Left ventricle myocardium inferior (tissue), 1 donor: ENCODE data around the gene TPM1. TPM values are rescaled to one million over a fixed set of nuclear protein-coding genes. Genes with fewer than 3 reads are reported as not detected.

ENCODE experiments used
- DNase-seq: peaks from one replicate; pipeline ENCODE4 v3.0.0-alpha.2; 2020
- H3K27ac ChIP-seq: fragments of 200-600 bp; replicated peaks from 2 replicates; pipeline ENCODE4 v1.8.0; 2021
- H3K27me3 ChIP-seq: fragments of 200-600 bp; 2 replicates; pipeline ENCODE4 v1.8.0; 2021; ENCODE audit warnings: low read depth
- H3K36me3 ChIP-seq: fragments of 200-600 bp; 2 replicates; pipeline ENCODE4 v1.8.0; 2021
- H3K4me1 ChIP-seq: fragments of 200-600 bp; 2 replicates; pipeline ENCODE4 v1.8.0; 2021
- H3K4me3 ChIP-seq: fragments of 200-600 bp; 2 replicates; pipeline ENCODE4 v1.8.0; 2021; ENCODE audit warnings: mild to moderate bottlenecking, moderate library complexity
- H3K9me3 ChIP-seq: fragments of 200-600 bp; replicated peaks from 2 replicates; pipeline ENCODE4 v1.8.0; 2021
- CTCF ChIP-seq: fragments of 200-600 bp; IDR thresholded peaks from 2 replicates; pipeline ENCODE4 v1.8.0; 2021; ENCODE audit warnings: antibody characterized with exemption, mild to moderate bottlenecking, borderline replicate concordance
- intact Hi-C: fragments of 100-400 bp; cut with micrococcal nuclease; formaldehyde crosslinking; loops from one replicate; pipeline ENCODE4 v1.11.0; 2022
- total RNA-seq: library from RNA; stranded (reverse); fragmentation: NEBNext Ultra II Directional; extraction: Animal tissue kit (Norgen Biotek cat#: 25700); gene quantifications from one replicate; pipeline ENCODE4 v1.2.1, GENCODE V29; 2021
- donor health status: DM: no; HTN: yes; CAD: no; lungs with severe emphysema.

TPM1 gene
- total RNA-seq, 1 donor from 2014 or later, result 12,604 TPM

DNA sequence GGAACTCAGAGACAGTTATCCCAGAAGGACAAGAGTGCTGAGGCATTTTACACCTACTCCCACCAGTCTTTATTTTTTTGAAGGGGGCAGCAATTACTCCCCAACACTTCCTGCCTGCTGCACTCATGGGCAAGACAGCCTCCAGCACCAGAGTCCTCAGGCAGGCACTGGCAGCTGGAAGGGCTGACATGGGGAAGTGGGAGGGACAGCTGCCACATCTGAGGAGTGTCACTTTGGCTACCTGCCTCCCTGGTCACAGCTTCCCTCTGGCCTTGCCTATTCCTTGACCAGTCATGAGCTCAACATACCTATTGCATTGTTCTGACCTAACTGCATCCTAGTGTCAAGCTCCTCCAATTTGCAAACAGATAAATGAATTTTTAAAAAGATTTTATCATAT lies 68.9 kb downstream of the TPM1 start:
- no peak overlapping the region for H3K27ac ChIP-seq
- no peak for TF ChIP-seq CTCF
- intact Hi-C loops, result no loop called here
- H3K27me3 ChIP-seq, result no peaks in the 10 kb centered on the region
- no peaks in the 10 kb centered on the region for H3K4me1 ChIP-seq
- H3K4me3 ChIP-seq, result no peak overlapping the region
- DNase-seq, result no peak
- H3K36me3 ChIP-seq, result no peaks in the 10 kb centered on the region
- H3K9me3 ChIP-seq, result no peaks in the 10 kb centered on the region

DNA sequence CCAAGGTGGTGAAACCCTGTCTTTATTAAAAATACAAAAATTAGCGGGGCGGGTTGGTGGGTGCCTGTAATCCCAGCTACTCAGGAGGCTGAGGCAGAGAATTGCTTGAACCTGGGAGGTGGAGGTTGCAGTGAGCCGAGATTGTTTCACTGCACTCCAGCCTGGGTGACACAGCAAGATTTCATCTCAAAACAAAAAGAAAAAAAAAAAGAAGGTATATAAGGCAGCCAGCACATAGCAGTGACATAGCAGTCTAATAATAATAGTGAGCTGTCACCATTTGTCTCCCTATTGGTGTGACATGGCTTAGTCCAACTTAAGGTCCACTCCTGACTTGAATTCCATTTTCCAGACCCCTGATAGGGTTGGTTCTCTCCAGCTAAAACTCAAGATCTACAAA lies 70.3 kb downstream of the TPM1 start:
- Histone ChIP-seq H3K4me3 (no peak overlapping the region), H3K27me3 (no peaks in the 10 kb centered on the region), H3K36me3 (no peaks in the 10 kb centered on the region), H3K9me3 (no peaks in the 10 kb centered on the region), H3K27ac (no peak overlapping the region), H3K4me1 (no peaks in the 10 kb centered on the region)
- no peak for TF ChIP-seq CTCF
- intact Hi-C loops, result no loop called here
- DNase-seq, result no peak

- no peaks in the 10 kb centered on the region for H3K36me3 ChIP-seq
- no peaks in the 10 kb centered on the region for H3K4me1 ChIP-seq
- H3K27me3 ChIP-seq, result no peaks in the 10 kb centered on the region
- intact Hi-C loops, result no loop called here
- H3K4me3 ChIP-seq, result no peak overlapping the region
- H3K27ac ChIP-seq, result no peak overlapping the region
- DNase-seq, result no peak
- no peak for TF ChIP-seq CTCF
- no peaks in the 10 kb centered on the region for H3K9me3 ChIP-seq
Observed at GRCh38 chr15:63114465-63114864, 71.9 kb downstream of the TPM1 start.

Other genes starting within 250 kb of the TPM1 start
- gene LACTB, start 79.1 kb downstream of the TPM1 start, total RNA-seq, result 27.4 TPM
- 165 TPM for gene RPS27L, start 114.7 kb downstream of the TPM1 start, total RNA-seq
- 8.1 TPM for gene RAB8B, start 146.9 kb downstream of the TPM1 start, total RNA-seq
- 6.2 TPM for gene APH1B, start 234.9 kb downstream of the TPM1 start, total RNA-seq